OCI-LY1 (cell line): Measurements from ENCODE around the gene PARVA.

Experiments used
- CTCF ChIP-seq: fragments of 200-600 bp; sonication (generic), shearing (Covaris generic); IDR thresholded peaks from 2 replicates; pipeline ENCODE4 v1.5.1; 2017; ENCODE audit warnings: mild to moderate bottlenecking, antibody characterized with exemption, low read length, moderate library complexity, mixed read lengths
- EZH2 ChIP-seq: fragments of 200-600 bp; sonication (generic), shearing (Covaris generic); IDR thresholded peaks from 2 replicates; pipeline ENCODE4 v1.8.0; 2017; ENCODE audit warnings: borderline replicate concordance, mixed run types, mild to moderate bottlenecking, antibody characterized with exemption, low read length, moderate library complexity, mixed read lengths

- no peak for TF ChIP-seq CTCF
- TF ChIP-seq EZH2 = no peak
Measured at GRCh38 chr11:12506404-12506921, 129.1 kb downstream of the PARVA start.
